GM12878 (cell line): ENCODE results near the gene CAMK4. TPM values are rescaled to one million over a fixed set of nuclear protein-coding genes. Genes with fewer than 3 reads are reported as not detected.
A peak's percentile ranks its signal among the peaks of the same experiment; 100 is the strongest.

Experiments used
- ATAC-seq: fragments of 200-7000 bp; cut with Tn5 transposase; 3 replicates; pipeline ENCODE4 v1.9.1; 2020; ENCODE audit warnings: mild to moderate bottlenecking, moderate library complexity
- BruUV-seq: library from RNA; stranded (reverse); fragments of 400-500 nt; replicated peaks from 2 replicates; lab custom pipeline; 2021; lab: Mats Ljungman, UMichigan
- CTCF ChIA-PET: fragments of 300-600 bp; sonication (Branson Sonifier 250); formaldehyde crosslinking; extraction: SDS; loops from one replicate; lab custom pipeline; 2021; ENCODE audit warnings: inconsistent platforms; lab: Yijun Ruan, JAX
- POLR2A ChIA-PET: fragments of 350-600 bp; formaldehyde crosslinking; extraction: SDS; loops from one replicate; lab custom pipeline; 2021; ENCODE audit warnings: inconsistent platforms; lab: Charles Lee
- RAD21 ChIA-PET: fragments of 300-600 bp; sonication (Branson Sonifier 250); formaldehyde crosslinking; loops from one replicate; lab custom pipeline; 2023; ENCODE audit warnings: antibody characterized with exemption; ENCODE audit not compliant: unreplicated experiment; lab: Charles Lee
- SMC1A ChIA-PET: fragments of 300-600 bp; sonication (Branson Sonifier 250); formaldehyde crosslinking; loops from one replicate; lab custom pipeline; 2023; ENCODE audit not compliant: unreplicated experiment, uncharacterized antibody; lab: Charles Lee
- DNase-seq: peaks from one replicate; pipeline ENCODE4 v3.0.0-alpha.2; 2011; ENCODE audit warnings: low read depth, low spot score
- FAIRE-seq: peaks from 3 replicates; lab custom pipeline; 2011; peaks lifted over from hg19 to GRCh38; lab: Jason Lieb, UNC
- H2AFZ ChIP-seq: 2 replicates; pipeline ENCODE4 v1.6.0; 2011; ENCODE audit warnings: low read depth, low read length, control low read depth; ENCODE audit not compliant: control insufficient read depth
- H3K27ac ChIP-seq: 2 replicates; pipeline ENCODE4 v1.5.1; 2011; ENCODE audit warnings: control low read depth; ENCODE audit not compliant: control insufficient read depth, insufficient read depth
- H3K27me3 ChIP-seq, 2 experiments: replicated peaks in 1 of 2; 2 replicates each; pipeline versions ENCODE4 v1.6.0 to v1.6.1; 2011; ENCODE audit warnings: low read length in 1 of 2; ENCODE audit not compliant: control insufficient read depth in 2 of 2, insufficient read depth in 2 of 2
- H3K36me3 ChIP-seq, 2 experiments: 2 replicates each; pipeline ENCODE4 v1.5.1; 2011; ENCODE audit warnings: low read length in 1 of 2; ENCODE audit not compliant: control insufficient read depth in 2 of 2, insufficient read depth in 2 of 2
- H3K4me1 ChIP-seq: 2 replicates; pipeline ENCODE4 v1.6.1; 2011; ENCODE audit warnings: mild to moderate bottlenecking, low read length, moderate library complexity, mixed read lengths; ENCODE audit not compliant: control insufficient read depth, insufficient read depth
- H3K4me2 ChIP-seq: 2 replicates; pipeline ENCODE4 v1.6.0; 2011; ENCODE audit warnings: control low read depth; ENCODE audit not compliant: control insufficient read depth, insufficient read depth
- H3K4me3 ChIP-seq: fragments of 200-600 bp; sonication (generic); 2 replicates; pipeline ENCODE4 v1.5.1; 2016
- H3K79me2 ChIP-seq: 2 replicates; pipeline ENCODE4 v1.6.0; 2011; ENCODE audit warnings: low read length; ENCODE audit not compliant: control insufficient read depth, insufficient read depth
- H3K9ac ChIP-seq: 2 replicates; pipeline ENCODE4 v1.8.0; 2011; ENCODE audit warnings: low read length, control low read depth, mixed read lengths; ENCODE audit not compliant: control insufficient read depth, insufficient read depth
- H3K9me3 ChIP-seq: replicated peaks from 3 replicates; pipeline ENCODE4 v1.5.1; 2011; ENCODE audit warnings: mild to moderate bottlenecking, low read length; ENCODE audit not compliant: control insufficient read depth, insufficient read depth
- H4K20me1 ChIP-seq: 2 replicates; pipeline ENCODE4 v1.6.0; 2011; ENCODE audit not compliant: control insufficient read depth, insufficient read depth
- ATF2 ChIP-seq: IDR thresholded peaks from 2 replicates; pipeline ENCODE4 v1.6.1; 2012; ENCODE audit warnings: low read length, inconsistent platforms
- CREM ChIP-seq: IDR thresholded peaks from 2 replicates; pipeline ENCODE4 v1.6.1; 2014; ENCODE audit warnings: antibody characterized with exemption, low read depth
- FOS ChIP-seq: IDR thresholded peaks from 3 replicates; pipeline ENCODE4 v1.6.1; 2011; ENCODE audit warnings: borderline replicate concordance; ENCODE audit not compliant: insufficient read length; ENCODE audit errors: extremely low read depth
- HDGF ChIP-seq: fragments of 450-650 bp; IDR thresholded peaks from 2 replicates; pipeline ENCODE4 v1.6.1; 2016; ENCODE audit warnings: antibody characterized with exemption
- JUNB ChIP-seq: IDR thresholded peaks from 2 replicates; pipeline ENCODE4 v1.6.1; 2016; ENCODE audit warnings: antibody characterized with exemption, mild to moderate bottlenecking
- NBN ChIP-seq: fragments of 450-650 bp; IDR thresholded peaks from 2 replicates; pipeline ENCODE4 v1.6.1; 2016
- NR2F1 ChIP-seq: fragments of 450-650 bp; conservative IDR thresholded peaks from 2 replicates; pipeline ENCODE4 v1.6.1; 2017; ENCODE audit warnings: mild to moderate bottlenecking
- PML ChIP-seq: IDR thresholded peaks from 2 replicates; pipeline ENCODE4 v1.6.1; 2012; ENCODE audit warnings: low read length, inconsistent platforms
- POLR2A ChIP-seq: IDR thresholded peaks from 2 replicates; pipeline ENCODE4 v1.6.1; 2011; ENCODE audit warnings: low read depth, mild to moderate bottlenecking, low read length
- RBBP5 ChIP-seq: fragments of 200-600 bp; sonication (generic); conservative IDR thresholded peaks from 2 replicates; pipeline ENCODE4 v1.6.1; 2016
- RELB ChIP-seq: fragments of 450-650 bp; IDR thresholded peaks from 2 replicates; pipeline ENCODE4 v1.6.1; 2017; ENCODE audit warnings: low read depth, mild to moderate bottlenecking, moderate library complexity
- SP1 ChIP-seq: IDR thresholded peaks from one replicate; pipeline ENCODE4 v1.6.1; 2011; ENCODE audit warnings: low read depth, low read length
- USF2 ChIP-seq: IDR thresholded peaks from 2 replicates; pipeline ENCODE4 v1.6.1; 2011; ENCODE audit warnings: low read depth, low read length, improper control_type of control experiment, borderline replicate concordance
- ZBTB40 ChIP-seq: fragments of 450-650 bp; IDR thresholded peaks from 2 replicates; pipeline ENCODE4 v1.6.1; 2016; ENCODE audit warnings: mild to moderate bottlenecking, moderate library complexity, borderline replicate concordance
- ZNF274 ChIP-seq: IDR thresholded peaks from one replicate; pipeline ENCODE4 v1.8.0; 2011; ENCODE audit not compliant: insufficient read length, insufficient read depth
- ZZZ3 ChIP-seq: IDR thresholded peaks from 2 replicates; pipeline ENCODE4 v1.6.1; 2011; ENCODE audit warnings: low read depth; ENCODE audit not compliant: control insufficient read depth, insufficient read length
- WGBS: methylation state at CpG from one replicate; pipeline ENCODE4 v1.1.6; 2016; ENCODE audit warnings: low lambda C conversion rate; ENCODE audit not compliant: insufficient replicate concordance, insufficient coverage; ENCODE audit errors: missing lambda C conversion rate; 5-methylcytosine and 5-hydroxymethylcytosine counted together
- in situ Hi-C: fragments of 300-500 bp; cut with MboI; formaldehyde crosslinking; loops from 9 replicates; pipeline ENCODE4 v1.14.3; 2018; ENCODE audit warnings: mixed read lengths
- intact Hi-C: fragments of 100-400 bp; cut with micrococcal nuclease; formaldehyde crosslinking; loops from one replicate; pipeline ENCODE4 v1.14.2; 2022; ENCODE audit not compliant: unreplicated experiment
- polyA plus RNA-seq, 11 experiments: library from polyadenylated mRNA; depleted of rRNA in 4 of 11; unstranded in 6 of 11; stranded (reverse) in 5 of 11; fragments of >200 nt; fragmentation: Nextera tagmentation in 4 of 11; fragmentation: Illumina TruSeq in 1 of 11; extraction: Ambion mirVana in 4 of 11; extraction: Trizol in 1 of 11; gene quantifications; 1 replicate in 1 of 11; 2 replicates in 10 of 11; pipeline versions ENCODE4 v1.2.1 to v1.2.3, GENCODE V29; 2011 to 2016; ENCODE audit warnings: inconsistent platforms in 2 of 11, missing spikeins in 2 of 11, low read depth in 1 of 11
- total RNA-seq, 4 experiments: library from RNA; depleted of rRNA in 3 of 4; stranded (reverse); fragments of >200 nt in 3 of 4; fragmentation: Illumina TruSeq in 1 of 4; extraction: Trizol in 1 of 4; gene quantifications; 2 replicates each; pipeline versions ENCODE4 v1.2.1 to v1.2.3, GENCODE V29; 2013 to 2021

Gene CAMK4
- total and polyA plus RNA-seq, 10 of the 15 experiments (the other 5 are each of a cell fraction or from before 2014, with no cell fraction given): 13.3 to 51.9 (median 35.3) TPM

- CTCF ChIA-PET: interaction anchor here (2.8 to 16.0 kb wide), 4 partner anchors 10 to 43 kb away, joined by 10 to 263 read pairs (median 18); partner anchors contain the start of gene CAMK4
- DNase-seq (no peak), ATAC-seq (no peak), FAIRE-seq (no peak)
- no TSS peak for BruUV-seq
- Histone ChIP-seq H3K27ac (peak overlapping the region; percentile 79), H3K27me3 (no peaks in the 10 kb centered on the region), H4K20me1 (no peaks in the 10 kb centered on the region), H3K36me3 (peaks cover 2 to 5% of the 10 kb centered on the region in 2 experiments; a peak in 1 of 4 replicates), H3K9ac (peak overlapping the region; percentile 35; the same call in 1 of the 2 replicates), H3K79me2 (peaks cover 90% of the 10 kb centered on the region), H2AFZ (no peak overlapping the region), H3K4me1 (peaks cover 50% of the 10 kb centered on the region), H3K9me3 (no peaks in the 10 kb centered on the region), H3K4me3 (no peak overlapping the region), H3K4me2 (peak overlapping the region; percentile 64)
- SMC1A ChIA-PET: interaction anchor here (0.8 to 23.4 kb wide), 11 partner anchors 10 to 295 kb away, joined by 3 to 608 read pairs (median 4); partner anchors contain the start of gene CAMK4
- intact Hi-C loops (no loop called here), in situ Hi-C loops (loop anchor here (25.0 kb wide), 1 partner anchor 499 kb away; the partner anchor contains the start of genes SLC25A46 and TMEM232)
- POLR2A ChIA-PET: interaction anchor here (1.1 to 5.7 kb wide), 6 partner anchors 9 to 17 kb away, joined by 5 to 61 read pairs (median 11); partner anchors contain the start of gene CAMK4
- WGBS: 98% methylated on average over 2 of the region's 2 CpGs
- RAD21 ChIA-PET: interaction anchor here (1.2 to 21.9 kb wide), 6 partner anchors 10 to 15 kb away, joined by 3 to 443 read pairs (median 6); partner anchors contain the start of gene CAMK4
- TF ChIP-seq PML: no peak
- TF ChIP-seq FOS: no peak
- TF ChIP-seq RBBP5: no peak
- no peak for TF ChIP-seq JUNB
- TF ChIP-seq RELB: no peak
- no peak for TF ChIP-seq CREM
- no peak for TF ChIP-seq ZZZ3
- no peak for TF ChIP-seq ZNF274
- no peak for TF ChIP-seq SP1
- TF ChIP-seq ATF2: no peak
- TF ChIP-seq NR2F1: no peak
- no peak for TF ChIP-seq POLR2A
- no peak for TF ChIP-seq USF2
- TF ChIP-seq ZBTB40: no peak
- TF ChIP-seq HDGF: no peak
- no peak for TF ChIP-seq NBN
Observed at GRCh38 chr5:111236348-111236747, 12.2 kb downstream of the CAMK4 start.
